ENCODE results near the gene CYP2W1. TPM values are rescaled to one million over a fixed set of nuclear protein-coding genes. Genes with fewer than 3 reads are reported as not detected.

CYP2W1 gene
- polyA plus RNA-seq, 1 donor (not counting 4 experiments of a cell fraction or from before 2014, with no cell fraction given) = 0.05 TPM

DNA sequence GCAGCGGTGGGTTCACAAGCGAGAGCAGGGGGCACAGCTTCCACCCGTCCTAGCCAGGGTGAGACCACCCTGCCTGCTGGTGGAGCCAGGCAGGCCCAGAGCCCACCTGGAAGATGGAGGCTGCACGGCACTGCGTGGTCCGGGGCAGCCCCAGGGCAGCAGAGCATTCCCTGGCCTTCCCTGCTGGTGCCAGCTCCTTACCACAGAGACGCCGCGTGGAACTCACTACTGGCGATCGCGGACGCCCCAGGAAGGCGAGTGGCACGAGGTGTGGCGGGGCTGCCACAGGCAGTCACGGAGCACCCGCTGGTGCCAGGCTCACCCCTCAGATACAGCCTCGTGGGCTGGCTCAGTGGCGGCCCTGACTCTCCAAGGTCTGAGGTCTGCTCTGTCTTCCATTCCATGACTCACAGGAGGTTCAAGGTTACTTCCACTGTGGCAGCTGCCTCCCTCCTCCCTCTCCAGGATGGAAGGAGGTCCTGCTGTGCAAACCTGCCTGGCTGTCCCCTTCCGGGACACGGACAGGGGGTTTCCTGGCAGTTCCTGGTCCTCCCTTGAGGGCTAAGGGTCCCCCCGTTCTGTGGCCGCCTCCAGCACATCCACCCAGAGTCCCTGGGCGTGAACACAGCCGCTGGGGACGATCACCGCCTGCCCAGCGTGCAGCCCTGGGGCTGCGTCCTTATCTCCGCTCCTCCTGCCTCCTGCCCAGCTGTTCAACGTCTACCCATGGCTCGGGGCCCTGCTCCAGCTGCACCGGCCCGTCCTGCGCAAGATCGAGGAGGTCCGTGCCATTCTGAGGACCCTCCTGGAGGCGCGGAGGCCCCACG, 3.1 kb downstream of the CYP2W1 start:
- Histone ChIP-seq H3K4me3 (ENCODE audit: control insufficient read depth in 2 of 3, extremely low read depth in 1 of 3, insufficient read depth in 2 of 3, low read depth in 1 of 3, low read length in 3 of 3) (no peak overlapping the region), H3K27ac (ENCODE audit: control insufficient read depth, insufficient read depth, low read length) (no peak overlapping the region), H3K9ac (ENCODE audit: control insufficient read depth, extremely low read depth, insufficient read depth, low read length) (no peak overlapping the region), H3K36me3 (ENCODE audit: control insufficient read depth in 2 of 2, extremely low read depth in 1 of 2, insufficient read depth in 2 of 2, low read length in 2 of 2) (no peaks in the 10 kb centered on the region), H3K9me3 (ENCODE audit: control insufficient read depth, low read depth, low read length) (no peaks in the 10 kb centered on the region), H3K9me1 (ENCODE audit: control insufficient read depth, extremely low read depth, insufficient read depth, low read length) (no peaks in the 10 kb centered on the region), H3K4me2 (ENCODE audit: control insufficient read depth, extremely low read depth, insufficient read depth, low read depth, low read length) (no peak overlapping the region), H3K79me2 (ENCODE audit: control insufficient read depth, insufficient read depth, low read length) (no peaks in the 10 kb centered on the region), H3K4me1 (ENCODE audit: control insufficient read depth, extremely low read depth, insufficient read depth, low read length) (peaks cover 2% of the 10 kb centered on the region), H3K27me3 (ENCODE audit: control insufficient read depth, extremely low read depth, insufficient read depth, low read length) (peaks cover 37% of the 10 kb centered on the region), H4K20me1 (ENCODE audit: control insufficient read depth, extremely low read depth, insufficient read depth, low read length) (no peaks in the 10 kb centered on the region), H2AFZ (ENCODE audit: control insufficient read depth, low read length) (no peak overlapping the region)
- DNase-seq (ENCODE audit: low read depth, low spot score) (no peak), FAIRE-seq (no peak)
- TF ChIP-seq, protein P1, sequence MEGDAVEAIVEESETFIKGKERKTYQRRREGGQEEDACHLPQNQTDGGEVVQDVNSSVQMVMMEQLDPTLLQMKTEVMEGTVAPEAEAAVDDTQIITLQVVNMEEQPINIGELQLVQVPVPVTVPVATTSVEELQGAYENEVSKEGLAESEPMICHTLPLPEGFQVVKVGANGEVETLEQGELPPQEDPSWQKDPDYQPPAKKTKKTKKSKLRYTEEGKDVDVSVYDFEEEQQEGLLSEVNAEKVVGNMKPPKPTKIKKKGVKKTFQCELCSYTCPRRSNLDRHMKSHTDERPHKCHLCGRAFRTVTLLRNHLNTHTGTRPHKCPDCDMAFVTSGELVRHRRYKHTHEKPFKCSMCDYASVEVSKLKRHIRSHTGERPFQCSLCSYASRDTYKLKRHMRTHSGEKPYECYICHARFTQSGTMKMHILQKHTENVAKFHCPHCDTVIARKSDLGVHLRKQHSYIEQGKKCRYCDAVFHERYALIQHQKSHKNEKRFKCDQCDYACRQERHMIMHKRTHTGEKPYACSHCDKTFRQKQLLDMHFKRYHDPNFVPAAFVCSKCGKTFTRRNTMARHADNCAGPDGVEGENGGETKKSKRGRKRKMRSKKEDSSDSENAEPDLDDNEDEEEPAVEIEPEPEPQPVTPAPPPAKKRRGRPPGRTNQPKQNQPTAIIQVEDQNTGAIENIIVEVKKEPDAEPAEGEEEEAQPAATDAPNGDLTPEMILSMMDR (optimal IDR thresholded peaks at IDR 0.05 in 1 of 3, IDR thresholded peaks at IDR 0.05 in 1 of 3, conservative IDR thresholded peaks at IDR 0.05 in 1 of 3; ENCODE audit: extremely low read depth in 1 of 3, insufficient read depth in 2 of 3, low read length in 3 of 3) = no peak
- TF ChIP-seq EZH2 (IDR thresholded peaks at IDR 0.05; ENCODE audit: low read length) = no peak
- dilution Hi-C loops (cut with MboI; ENCODE audit: extremely low pct_ligation_motif_present, low sequenced_read_pairs) = no loop called here

DNA sequence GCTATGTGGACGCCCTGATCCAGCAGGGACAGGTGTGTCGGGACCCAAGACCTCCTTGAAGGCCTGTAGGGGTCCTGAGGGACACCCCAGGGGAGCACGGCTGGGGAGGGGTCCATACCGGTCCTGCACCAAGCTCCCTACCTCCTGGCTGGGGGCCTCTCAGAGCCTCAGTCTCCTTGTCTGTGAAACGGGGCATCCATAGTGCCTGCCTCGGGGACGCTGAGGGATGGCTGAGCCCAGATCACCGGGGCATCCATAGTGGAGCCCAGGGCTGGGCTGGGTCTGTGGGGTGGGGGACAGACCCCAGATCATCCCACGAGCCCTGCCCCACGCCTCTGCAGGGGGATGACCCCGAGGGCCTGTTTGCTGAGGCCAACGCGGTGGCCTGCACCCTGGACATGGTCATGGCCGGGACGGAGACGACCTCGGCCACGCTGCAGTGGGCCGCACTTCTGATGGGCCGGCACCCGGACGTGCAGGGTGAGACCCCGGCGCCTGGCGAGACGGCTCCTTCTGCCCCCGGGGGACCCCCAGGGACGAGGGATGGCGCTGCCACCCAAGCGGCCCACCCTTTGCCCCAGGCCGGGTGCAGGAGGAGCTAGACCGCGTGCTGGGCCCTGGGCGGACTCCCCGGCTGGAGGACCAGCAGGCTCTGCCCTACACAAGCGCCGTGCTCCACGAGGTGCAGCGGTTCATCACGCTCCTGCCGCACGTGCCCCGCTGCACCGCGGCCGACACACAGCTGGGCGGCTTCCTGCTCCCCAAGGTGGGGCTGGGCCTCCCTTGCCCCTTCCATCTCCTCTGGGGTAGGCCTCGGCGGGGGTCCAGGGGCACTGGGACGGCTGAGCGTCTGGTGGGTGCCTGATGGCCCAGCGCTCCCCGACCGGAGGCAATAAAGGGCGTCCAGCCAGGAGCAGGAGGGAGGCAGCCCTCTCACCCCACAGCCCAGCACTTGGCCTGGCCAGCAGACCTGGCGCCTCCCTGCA, 4.1 kb downstream of the CYP2W1 start:
- H3K4me2 ChIP-seq (ENCODE audit: control insufficient read depth, extremely low read depth, insufficient read depth, low read depth, low read length) = no peak overlapping the region
- no peak overlapping the region for H3K4me3 ChIP-seq (ENCODE audit: control insufficient read depth in 2 of 3, extremely low read depth in 1 of 3, insufficient read depth in 2 of 3, low read depth in 1 of 3, low read length in 3 of 3)
- H3K9ac ChIP-seq (ENCODE audit: control insufficient read depth, extremely low read depth, insufficient read depth, low read length) = no peak overlapping the region
- peaks cover 46% of the 10 kb centered on the region for H3K27me3 ChIP-seq (ENCODE audit: control insufficient read depth, extremely low read depth, insufficient read depth, low read length)
- FAIRE-seq (no peak), DNase-seq (ENCODE audit: low read depth, low spot score) (no peak)
- dilution Hi-C loops (cut with MboI; ENCODE audit: extremely low pct_ligation_motif_present, low sequenced_read_pairs) = no loop called here
- no peaks in the 10 kb centered on the region for H4K20me1 ChIP-seq (ENCODE audit: control insufficient read depth, extremely low read depth, insufficient read depth, low read length)
- H2AFZ ChIP-seq (ENCODE audit: control insufficient read depth, low read length) = no peak overlapping the region
- no peak overlapping the region for H3K27ac ChIP-seq (ENCODE audit: control insufficient read depth, insufficient read depth, low read length)
- TF ChIP-seq EZH2 (IDR thresholded peaks at IDR 0.05; ENCODE audit: low read length) = no peak
- TF ChIP-seq, protein P1 (optimal IDR thresholded peaks at IDR 0.05 in 1 of 3, IDR thresholded peaks at IDR 0.05 in 1 of 3, conservative IDR thresholded peaks at IDR 0.05 in 1 of 3; ENCODE audit: extremely low read depth in 1 of 3, insufficient read depth in 2 of 3, low read length in 3 of 3) = no peak
- no peaks in the 10 kb centered on the region for H3K79me2 ChIP-seq (ENCODE audit: control insufficient read depth, insufficient read depth, low read length)
- no peaks in the 10 kb centered on the region for H3K9me3 ChIP-seq (ENCODE audit: control insufficient read depth, low read depth, low read length)
- peaks cover 2% of the 10 kb centered on the region for H3K4me1 ChIP-seq (ENCODE audit: control insufficient read depth, extremely low read depth, insufficient read depth, low read length)
- no peaks in the 10 kb centered on the region for H3K9me1 ChIP-seq (ENCODE audit: control insufficient read depth, extremely low read depth, insufficient read depth, low read length)
- no peaks in the 10 kb centered on the region for H3K36me3 ChIP-seq (ENCODE audit: control insufficient read depth in 2 of 2, extremely low read depth in 1 of 2, insufficient read depth in 2 of 2, low read length in 2 of 2)
